Kidney (tissue), 14 donors: ENCODE results near the gene PKLR. TPM values are rescaled to one million over a fixed set of nuclear protein-coding genes. Genes with fewer than 3 reads are reported as not detected.
"Not testable (repeated sequence)": the region's sequence is repeated elsewhere in the genome, so short reads cannot be mapped to it uniquely, and the experiment has no call there.

Experiments used
- DNase-seq, 5 donors: peaks; one replicate each; pipeline ENCODE4 v3.0.0-alpha.2; 2013 to 2020
- FAIRE-seq: peaks from 2 replicates; lab custom pipeline; 2012; peaks lifted over from hg19 to GRCh38; lab: Jason Lieb, UNC
- H3K27ac ChIP-seq, 2 donors: one replicate each; pipeline ENCODE4 v1.7.0; 2013; ENCODE audit warnings: low read depth in 2 of 2, low read length in 2 of 2, inconsistent platforms in 1 of 2
- H3K27me3 ChIP-seq: one replicate; pipeline ENCODE4 v1.7.1; 2013; ENCODE audit warnings: low read length, inconsistent platforms; ENCODE audit not compliant: control insufficient read depth, insufficient read depth
- H3K36me3 ChIP-seq, 3 donors: one replicate each; pipeline versions ENCODE4 v1.7.0 to v1.7.1; 2013; ENCODE audit warnings: low read length in 3 of 3, control low read depth in 1 of 3, inconsistent platforms in 1 of 3; ENCODE audit not compliant: insufficient read depth in 3 of 3, control insufficient read depth in 2 of 3
- H3K4me1 ChIP-seq, 3 donors: one replicate each; pipeline versions ENCODE4 v1.7.0 to v1.7.1; 2013; ENCODE audit warnings: low read length in 3 of 3, inconsistent platforms in 1 of 3, low read depth in 1 of 3; ENCODE audit not compliant: control insufficient read depth in 2 of 3, insufficient read depth in 2 of 3
- H3K4me3 ChIP-seq, 3 donors: one replicate each; pipeline versions ENCODE4 v1.7.0 to v1.8.1; 2013; ENCODE audit warnings: low read length in 3 of 3, control low read depth in 1 of 3, inconsistent platforms in 1 of 3
- H3K9ac ChIP-seq, 3 donors: one replicate each; pipeline versions ENCODE4 v1.7.0 to v1.7.1; 2013; ENCODE audit warnings: low read length in 3 of 3, control low read depth in 1 of 3, inconsistent platforms in 1 of 3
- H3K9me3 ChIP-seq, 3 donors: one replicate each; pipeline versions ENCODE4 v1.7.0 to v1.7.1; 2013; ENCODE audit warnings: low read length in 3 of 3, control low read depth in 1 of 3, inconsistent platforms in 1 of 3; ENCODE audit not compliant: control insufficient read depth in 2 of 3, insufficient read depth in 1 of 3
- CTCF ChIP-seq: IDR thresholded peaks from 3 replicates; pipeline ENCODE4 v1.5.1; 2012; ENCODE audit warnings: mild to moderate bottlenecking, moderate library complexity, borderline replicate concordance; ENCODE audit not compliant: insufficient read depth; ENCODE audit errors: extremely low read depth
- intact Hi-C: fragments of 100-400 bp; cut with DNase I; formaldehyde crosslinking; loops from one replicate; pipeline ENCODE4 v1.11.1; 2022
- polyA plus RNA-seq: library from polyadenylated mRNA; stranded (reverse); fragments of 350-450 nt; fragmentation: Illumina TruSeq; extraction: RNeasy Lipid Tissue Mini Kit (QIAGEN cat#74804); gene quantifications from one replicate; pipeline ENCODE4 v1.2.3, GENCODE V29; 2014; ENCODE audit warnings: low read depth, low replicate concordance; ENCODE audit not compliant: insufficient read depth
- total RNA-seq: library from RNA; stranded (reverse); fragmentation: NEBNext Ultra II Directional; extraction: Animal tissue kit (Norgen Biotek cat#: 25700); gene quantifications from one replicate; pipeline ENCODE4 v1.2.1, GENCODE V29; 2021
- donor health status: control.
- donor health status: control.
- donor health status: control.
- donor health status: control.
- donor health status: control.
- donor health status: DM: yes; HTN: yes; CAD: no.
- donor health status: Normal renal cell carcinoma (clear cell type).

Gene PKLR
- total and polyA plus RNA-seq, 2 donors from 2014 or later = 0.82 to 19.9 TPM

GRCh38 chr1:155247667-155248553, 53.3 kb downstream of the PKLR start:
- FAIRE-seq (no peak), DNase-seq (peak in 1 of 5 donors; percentile 74)
- no peak for TF ChIP-seq CTCF
- H3K36me3 ChIP-seq = no peaks in the 10 kb centered on the region
- no peaks in the 10 kb centered on the region for H3K9me3 ChIP-seq
- no peak overlapping the region for H3K9ac ChIP-seq
- no peak overlapping the region for H3K4me3 ChIP-seq
- H3K27ac ChIP-seq = no peak overlapping the region
- no peaks in the 10 kb centered on the region for H3K27me3 ChIP-seq
- H3K4me1 ChIP-seq = peaks cover 0 to 12% (median 11%) of the 10 kb centered on the region in 3 donors
- intact Hi-C loops = no loop called here

GRCh38 chr1:155246796-155247195, 54.4 kb downstream of the PKLR start:
- H3K4me1 ChIP-seq = peaks cover 0 to 12% (median 11%) of the 10 kb centered on the region in 3 donors
- H3K4me3 ChIP-seq, H3K9ac ChIP-seq, H3K9me3 ChIP-seq, H3K36me3 ChIP-seq, DNase-seq, H3K27ac ChIP-seq, intact Hi-C loops, FAIRE-seq, H3K27me3 ChIP-seq: not testable (repeated sequence)

- Histone ChIP-seq H3K4me1 (peaks cover 0 to 11% (median 9%) of the 10 kb centered on the region in 3 donors), H3K9ac (peak overlapping the region in 2 of 3 donors; percentile 77 to 88), H3K27ac (peak overlapping the region; percentile 89 to 90), H3K9me3 (no peaks in the 10 kb centered on the region), H3K27me3 (no peaks in the 10 kb centered on the region), H3K4me3 (peak overlapping the region; percentile 77 to 85 (median 83)), H3K36me3 (no peaks in the 10 kb centered on the region)
- FAIRE-seq (no peak), DNase-seq (no peak)
- no peak for TF ChIP-seq CTCF
- intact Hi-C loops = no loop called here
These were observed 56.1 kb downstream of the PKLR start for GRCh38 chr1:155245163-155245524.

GRCh38 chr1:155244368-155245162, 56.7 kb downstream of the PKLR start:
- H3K27me3 ChIP-seq = no peaks in the 10 kb centered on the region
- intact Hi-C loops = no loop called here
- no peaks in the 10 kb centered on the region for H3K9me3 ChIP-seq
- peak; percentile 3 for FAIRE-seq
- H3K36me3 ChIP-seq = no peaks in the 10 kb centered on the region
- TF ChIP-seq CTCF = peak; percentile 96
- peak overlapping the region; percentile 89 to 90 for H3K27ac ChIP-seq
- DNase-seq = peak; percentile 98 to 100 (median 100)
- peak overlapping the region; percentile 77 to 88 (median 78) for H3K9ac ChIP-seq
- H3K4me3 ChIP-seq = peak overlapping the region; percentile 77 to 85 (median 83)
- H3K4me1 ChIP-seq = peaks cover 0 to 11% (median 9%) of the 10 kb centered on the region in 3 donors
